ENCODE measurements around the gene RPLP1.
A peak's percentile ranks its signal among the peaks of the same experiment; 100 is the strongest.
"Not testable (repeated sequence)": the region's sequence is repeated elsewhere in the genome, so short reads cannot be mapped to it uniquely, and the experiment has no call there.

RPLP1 gene

DNA sequence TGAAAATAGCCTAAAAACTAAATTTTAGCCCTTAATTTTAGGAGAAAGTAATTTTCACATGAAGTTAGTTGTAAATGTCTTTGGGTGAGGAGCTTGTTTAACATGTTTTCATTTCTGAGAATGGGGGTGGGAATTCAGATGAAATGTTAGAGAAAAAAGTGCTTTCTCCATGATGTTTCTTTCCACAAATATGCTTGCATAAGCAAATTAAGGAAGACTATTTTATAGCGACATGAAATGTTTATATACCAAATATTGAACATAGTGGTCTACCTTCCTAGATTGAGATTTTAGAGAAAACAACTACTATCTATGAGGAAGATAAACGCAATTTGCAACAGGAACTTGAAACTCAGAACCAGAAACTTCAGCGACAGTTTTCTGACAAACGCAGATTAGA, 13.0 kb upstream of the RPLP1 start:
- DNase-seq (ENCODE audit: low read depth), result no peak

DNA sequence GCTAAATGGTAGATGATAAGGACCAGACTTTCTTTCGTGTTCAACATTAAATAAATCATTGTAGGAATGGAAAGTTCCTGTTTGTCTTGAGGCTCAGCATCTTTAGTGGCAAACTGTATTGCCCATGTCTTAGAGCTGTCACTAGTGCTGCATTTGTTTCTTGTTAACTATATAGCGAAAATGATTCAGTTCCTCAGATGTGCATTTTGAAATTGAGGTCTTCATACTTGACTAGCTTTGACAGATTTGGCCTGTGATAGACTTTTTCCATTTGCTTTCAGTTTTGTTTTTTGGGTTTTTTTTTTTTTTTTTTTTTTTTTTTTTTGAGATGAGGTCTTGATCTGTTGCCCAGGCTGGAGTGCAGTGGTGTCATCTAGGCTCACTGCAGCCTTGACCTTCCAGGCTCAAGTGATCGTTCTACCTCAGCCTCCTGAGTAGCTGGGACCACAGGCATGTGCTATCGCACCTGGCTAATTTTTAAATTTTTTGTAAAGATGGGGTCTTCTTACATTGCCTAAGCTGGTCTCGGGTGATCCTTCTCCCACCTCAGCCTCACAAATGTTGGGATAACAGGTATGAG, 9.5 kb upstream of the RPLP1 start:
- no peak for DNase-seq (ENCODE audit: low read depth)

DNA sequence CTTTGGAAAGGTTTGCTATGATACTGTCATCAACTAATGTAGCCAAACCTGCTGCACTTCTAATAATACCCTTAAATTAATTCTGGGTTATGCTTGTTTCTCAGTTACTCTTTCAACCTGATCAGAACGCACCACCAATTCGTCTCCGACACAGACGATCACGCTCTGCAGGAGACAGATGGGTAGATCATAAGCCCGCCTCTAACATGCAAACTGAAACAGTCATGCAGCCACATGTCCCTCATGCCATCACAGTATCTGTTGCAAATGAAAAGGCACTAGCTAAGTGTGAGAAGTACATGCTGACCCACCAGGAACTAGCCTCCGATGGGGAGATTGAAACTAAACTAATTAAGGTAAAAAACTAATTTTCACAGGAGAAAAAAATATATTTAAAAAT, 7.9 kb upstream of the RPLP1 start:
- no peak for DNase-seq (ENCODE audit: low read depth)

DNA sequence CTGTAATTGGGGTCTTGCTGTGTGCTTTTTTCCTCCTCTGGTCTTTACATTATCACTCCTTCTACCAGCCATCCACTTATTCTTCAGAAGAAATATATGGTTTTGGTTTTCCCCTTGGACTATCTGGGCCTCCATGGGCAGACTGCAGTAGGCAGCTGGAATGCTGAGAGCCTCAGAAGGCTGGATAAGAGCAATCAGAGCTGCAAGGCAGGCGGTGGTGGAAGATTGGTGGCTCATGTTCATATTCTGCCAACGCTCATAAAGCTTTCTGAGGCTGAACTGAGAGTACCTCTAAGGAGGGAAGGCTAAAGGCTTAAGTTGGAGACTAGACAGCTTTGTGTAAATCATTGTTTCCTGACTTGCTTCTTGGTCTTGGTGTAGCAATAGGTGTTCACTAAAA, 5.7 kb upstream of the RPLP1 start:
- DNase-seq (ENCODE audit: low read depth), result no peak

DNA sequence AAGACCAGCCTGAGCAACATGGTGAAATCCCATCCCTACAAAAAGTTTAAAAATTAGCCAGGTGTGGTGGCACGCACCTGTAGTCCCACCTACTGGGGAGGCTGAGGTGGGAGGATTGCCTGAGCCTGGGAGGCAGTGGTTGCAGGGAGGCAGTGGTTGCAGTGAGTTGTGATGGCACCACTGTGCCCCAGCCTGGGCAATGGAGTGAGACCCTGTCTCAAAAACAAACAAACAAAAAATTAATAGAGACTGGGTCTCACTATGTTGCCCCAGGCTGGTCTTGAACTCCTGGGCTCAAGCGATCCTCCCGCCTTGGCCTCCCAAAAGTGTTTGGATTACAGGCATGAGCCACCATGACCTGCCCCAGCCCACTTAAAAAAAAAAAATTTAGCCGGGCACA, 2.4 kb upstream of the RPLP1 start:
- DNase-seq (ENCODE audit: low read depth), result not testable (repeated sequence)

DNA sequence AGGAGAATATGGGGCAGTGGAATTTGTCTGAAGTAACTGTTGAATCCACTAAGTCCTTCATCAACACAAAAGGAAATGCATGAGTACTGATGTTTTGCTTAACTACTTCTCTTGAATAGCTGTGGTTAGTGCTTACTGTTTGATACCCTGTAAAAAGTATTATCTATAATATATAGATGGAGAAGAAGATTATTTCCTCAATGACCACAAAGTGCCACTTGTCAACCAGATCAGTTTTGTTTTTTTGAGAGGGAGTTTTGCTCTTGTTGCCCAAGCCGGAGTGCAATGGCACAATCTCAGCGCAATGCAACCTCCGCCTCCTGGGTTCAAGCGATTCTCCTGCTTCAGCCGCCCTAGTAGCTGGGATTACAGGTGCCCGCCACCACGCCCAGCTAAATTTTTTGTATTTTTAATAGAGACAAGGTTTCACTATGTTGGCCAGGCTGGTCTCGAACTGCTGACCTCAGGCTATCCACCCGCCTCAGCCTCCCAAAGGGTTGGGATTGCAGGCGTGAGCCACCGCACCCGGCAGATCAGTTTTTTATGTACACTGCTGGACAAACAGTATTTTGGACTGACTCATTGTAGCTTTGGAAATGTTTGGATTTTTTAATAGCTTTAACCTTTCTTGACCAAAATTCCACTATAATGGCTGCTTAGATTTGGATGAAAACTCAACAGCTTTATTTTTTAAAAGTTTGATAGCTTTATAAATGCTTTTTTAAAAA, 1.5 kb upstream of the RPLP1 start:
- no peak for DNase-seq (ENCODE audit: low read depth)

DNA sequence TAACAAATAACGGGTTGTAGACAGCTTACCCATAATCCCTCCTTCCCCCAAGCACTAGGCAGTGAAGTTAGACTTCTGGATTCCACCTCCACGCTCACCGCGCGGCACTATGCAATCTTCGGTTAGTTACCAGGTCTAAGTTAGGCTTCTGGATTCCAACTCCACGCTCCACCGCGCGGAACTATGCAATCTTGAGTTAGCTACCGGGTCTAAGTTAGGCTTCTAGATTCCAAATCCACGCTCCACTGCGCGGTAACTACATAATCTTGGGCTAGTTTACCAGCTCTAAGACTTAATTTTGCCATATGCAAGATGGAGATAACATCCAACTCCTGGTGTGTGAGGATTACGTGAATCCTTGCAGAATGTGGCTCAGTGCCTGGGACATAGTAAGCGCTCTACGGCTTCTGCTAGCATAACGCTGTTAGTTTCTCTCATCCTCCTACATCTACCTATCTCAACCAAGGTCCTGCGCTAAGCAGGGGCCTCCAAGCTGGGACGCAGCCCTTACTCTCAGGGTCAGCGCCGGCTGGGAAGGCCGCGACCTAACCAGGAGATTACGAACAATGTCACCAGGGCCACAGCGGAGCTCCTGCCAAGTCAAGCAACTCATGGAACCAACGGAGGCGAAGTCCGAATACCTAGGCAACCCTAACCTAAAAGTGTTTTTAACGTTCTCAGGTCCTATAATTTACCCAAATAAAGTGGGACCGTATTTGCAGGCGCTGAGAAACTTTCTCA, 497 bp upstream of the RPLP1 start:
- DNase-seq (ENCODE audit: low read depth), result peak; percentile 24

DNA sequence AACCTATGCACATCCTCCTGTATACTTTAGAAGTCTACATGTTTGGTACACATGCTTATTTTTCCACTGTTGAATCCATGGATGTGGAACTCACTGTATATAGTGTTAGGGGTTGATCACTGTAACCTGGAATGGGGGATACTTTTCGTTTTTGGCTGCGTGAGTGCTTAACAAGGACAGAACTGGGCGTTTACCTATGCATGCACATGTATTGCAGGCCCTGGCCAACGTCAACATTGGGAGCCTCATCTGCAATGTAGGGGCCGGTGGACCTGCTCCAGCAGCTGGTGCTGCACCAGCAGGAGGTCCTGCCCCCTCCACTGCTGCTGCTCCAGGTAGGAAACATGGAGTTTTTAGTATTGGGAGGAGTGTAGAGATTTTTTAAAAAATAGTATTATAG, 2.3 kb downstream of the RPLP1 start:
- DNase-seq (ENCODE audit: low read depth), result no peak

DNA sequence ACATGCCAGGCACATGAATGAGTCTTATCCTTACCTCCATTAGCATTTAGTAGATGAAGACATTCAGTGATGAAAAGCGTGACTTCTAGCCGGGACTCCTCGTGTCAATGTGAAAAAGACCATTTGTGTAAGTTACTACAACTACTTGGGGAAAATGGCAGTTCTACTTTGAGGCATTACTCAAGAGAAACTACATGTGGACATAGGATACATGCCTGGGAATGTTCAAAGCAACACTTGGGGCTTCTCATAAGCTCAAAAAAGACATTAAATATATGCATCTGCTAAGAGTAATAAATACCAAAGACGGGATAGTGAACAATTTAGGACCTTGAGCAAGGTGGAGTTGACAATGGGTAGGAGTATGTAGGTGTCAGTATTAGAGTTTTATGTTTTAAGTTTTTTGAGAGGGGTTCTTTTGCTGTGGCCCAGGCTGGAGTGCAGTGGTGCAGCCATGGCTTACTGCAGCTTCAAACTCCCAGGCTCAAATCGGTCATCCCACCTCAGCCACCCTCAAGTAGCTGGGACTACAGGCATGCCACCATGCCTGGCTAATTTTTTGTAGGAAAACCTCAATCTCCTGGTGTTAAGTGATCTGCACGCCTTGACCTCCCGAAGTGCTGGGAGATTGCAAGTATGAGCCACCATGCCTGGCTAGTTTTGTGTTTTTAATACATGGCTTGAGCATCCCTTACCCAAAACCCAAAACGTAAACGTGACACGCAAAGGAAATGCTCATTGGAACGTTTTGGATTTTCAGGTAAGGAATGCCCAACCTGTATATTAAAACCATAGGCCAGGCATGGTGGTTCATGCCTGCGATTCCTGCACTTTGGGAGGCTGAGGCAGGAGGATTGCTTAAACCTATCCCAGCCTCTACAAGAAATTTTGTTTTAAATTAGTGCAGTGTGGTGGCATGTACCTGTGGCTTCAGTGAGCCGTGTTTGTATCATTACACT, 3.9 kb downstream of the RPLP1 start:
- DNase-seq (ENCODE audit: low read depth), result no peak

DNA sequence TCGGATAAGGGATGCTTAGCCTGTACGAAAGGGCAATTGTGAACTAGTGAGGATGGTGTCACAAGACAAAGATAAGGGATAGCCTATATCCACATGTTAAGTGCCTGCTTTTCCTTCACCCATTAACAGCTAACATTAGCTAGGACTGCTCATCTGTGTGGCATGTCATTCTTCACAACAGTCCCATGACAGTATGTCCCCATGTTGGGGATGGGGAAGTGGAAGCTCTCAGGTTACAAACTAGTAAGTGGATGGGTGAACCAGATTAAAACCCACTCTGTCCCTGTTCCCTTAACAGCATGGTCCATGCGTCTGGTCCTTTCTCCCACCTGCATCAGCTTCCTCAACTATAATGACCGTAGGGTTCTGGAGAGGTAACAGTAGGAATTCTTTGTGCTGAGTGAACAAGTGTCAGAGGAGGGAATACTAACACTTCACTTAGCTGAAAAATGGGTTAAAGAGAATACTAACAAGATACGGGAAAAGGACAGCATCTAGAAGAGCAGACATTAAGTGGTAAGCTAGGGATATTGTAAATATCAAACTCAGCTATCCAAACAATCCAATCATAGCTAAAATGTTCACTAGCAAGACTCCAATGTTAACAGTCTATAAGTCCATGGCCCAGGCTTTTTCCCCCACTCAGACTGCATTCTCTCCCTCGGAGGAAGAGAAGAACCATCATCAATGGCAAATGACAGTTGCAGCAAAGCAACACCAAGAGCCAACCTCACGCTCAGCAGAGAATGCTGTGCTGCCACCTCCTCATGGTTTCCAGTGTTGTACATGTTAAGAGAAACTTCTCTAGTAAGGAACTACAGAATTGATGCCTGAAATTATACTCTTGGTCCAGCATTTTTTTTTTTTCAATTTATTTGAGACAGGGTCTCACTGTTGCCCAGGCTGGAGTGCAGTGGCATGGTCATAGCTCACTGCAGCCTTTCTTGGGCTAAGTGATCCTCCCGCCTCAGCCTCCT, 5.0 kb downstream of the RPLP1 start:
- DNase-seq (ENCODE audit: low read depth), result no peak

DNA sequence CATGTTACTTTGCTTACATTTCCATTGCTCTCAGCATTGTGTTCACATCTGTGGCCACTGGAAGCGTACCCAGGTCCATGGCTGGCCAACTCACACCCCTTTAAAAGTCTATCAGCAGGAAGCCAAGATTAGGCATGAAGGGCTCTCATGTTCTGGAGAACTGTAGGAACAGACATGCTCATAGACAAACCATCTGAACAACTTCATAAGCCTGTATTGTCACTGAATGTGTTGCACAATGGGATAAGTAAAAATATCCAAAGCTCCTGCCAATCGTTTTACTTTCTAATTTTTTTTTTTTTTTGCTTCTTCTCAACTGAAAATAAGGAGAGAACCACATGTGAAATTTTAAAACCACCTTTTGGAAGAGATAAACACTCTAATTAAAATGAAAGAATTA, 6.4 kb downstream of the RPLP1 start:
- DNase-seq (ENCODE audit: low read depth), result no peak

DNA sequence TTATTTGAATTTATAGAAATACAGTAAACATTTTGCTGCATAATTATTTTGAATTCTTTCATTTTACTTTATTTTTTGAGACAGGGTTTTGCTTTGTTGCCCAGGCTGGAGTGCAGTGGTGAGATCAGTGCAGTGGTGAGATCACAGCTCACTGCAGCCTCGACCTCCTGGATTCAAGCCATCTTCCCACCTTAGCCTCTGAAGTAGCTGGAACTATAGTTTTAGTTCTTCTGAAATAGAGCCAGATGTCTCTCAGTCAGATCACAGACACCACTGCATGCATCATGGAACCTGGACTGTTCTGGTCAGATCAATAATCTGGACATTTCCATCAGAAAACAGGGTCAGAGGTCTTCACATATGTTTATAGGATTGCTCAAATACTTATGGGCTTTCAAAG, 7.9 kb downstream of the RPLP1 start:
- no peak for DNase-seq (ENCODE audit: low read depth)

DNA sequence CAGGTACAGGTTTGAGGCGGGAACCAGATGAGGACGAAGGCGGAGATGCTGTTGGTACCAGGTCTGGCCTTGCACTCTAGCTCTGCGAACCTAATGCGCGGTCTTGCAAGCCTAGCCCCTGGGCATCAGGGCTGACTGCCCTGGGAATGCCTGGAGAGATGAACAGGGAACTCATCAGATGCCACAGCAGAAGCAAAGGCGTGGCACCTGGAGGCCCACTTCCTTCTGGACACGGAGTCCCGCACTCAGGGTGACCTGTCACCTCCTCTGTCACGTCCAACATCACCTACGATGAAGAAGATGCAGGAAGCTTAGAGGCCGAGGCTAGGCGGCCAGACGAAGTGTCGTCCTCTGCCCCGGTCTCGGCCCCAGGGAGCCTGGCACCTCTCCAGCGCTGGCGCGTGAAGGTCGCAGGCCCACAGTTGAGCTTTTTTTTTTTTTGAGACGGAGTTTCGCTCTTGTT, 9.4 kb downstream of the RPLP1 start:
- no peak for DNase-seq (ENCODE audit: low read depth)

DNA sequence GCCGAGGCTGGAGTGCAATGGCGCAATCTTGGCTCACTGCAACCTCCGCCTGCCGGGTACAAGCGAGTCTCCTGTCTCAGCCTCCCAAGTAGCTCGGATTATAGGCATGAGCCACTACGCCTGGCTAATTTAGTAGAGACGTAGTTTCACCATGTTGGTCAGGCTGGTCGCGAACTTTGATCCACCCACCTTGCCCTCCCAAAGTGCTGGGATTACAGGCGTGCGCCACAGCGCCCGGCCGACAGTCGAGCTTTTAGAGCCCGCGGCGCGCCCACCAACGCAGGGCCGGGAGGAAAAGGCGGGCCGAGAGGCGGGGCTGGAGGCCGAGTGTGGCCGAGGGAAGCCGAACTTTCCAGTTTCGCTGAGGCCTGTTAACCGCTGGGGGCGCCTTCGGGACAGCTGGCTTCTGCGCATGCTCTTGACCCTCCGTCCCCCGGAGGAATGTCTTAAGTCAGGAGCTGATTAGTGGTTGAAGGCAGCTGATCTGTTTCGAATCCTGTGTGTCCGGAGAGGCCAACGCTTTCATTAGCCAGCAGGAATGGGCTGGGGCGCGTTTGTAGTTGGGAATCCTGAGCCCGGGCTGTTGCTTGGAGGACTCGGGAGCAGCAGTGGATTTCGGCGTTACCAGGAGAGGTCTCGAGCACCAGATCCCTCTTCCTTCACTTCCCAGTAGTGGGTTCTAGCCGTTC, 10.0 kb downstream of the RPLP1 start:
- peak; percentile 97 for DNase-seq (ENCODE audit: low read depth)

DNA sequence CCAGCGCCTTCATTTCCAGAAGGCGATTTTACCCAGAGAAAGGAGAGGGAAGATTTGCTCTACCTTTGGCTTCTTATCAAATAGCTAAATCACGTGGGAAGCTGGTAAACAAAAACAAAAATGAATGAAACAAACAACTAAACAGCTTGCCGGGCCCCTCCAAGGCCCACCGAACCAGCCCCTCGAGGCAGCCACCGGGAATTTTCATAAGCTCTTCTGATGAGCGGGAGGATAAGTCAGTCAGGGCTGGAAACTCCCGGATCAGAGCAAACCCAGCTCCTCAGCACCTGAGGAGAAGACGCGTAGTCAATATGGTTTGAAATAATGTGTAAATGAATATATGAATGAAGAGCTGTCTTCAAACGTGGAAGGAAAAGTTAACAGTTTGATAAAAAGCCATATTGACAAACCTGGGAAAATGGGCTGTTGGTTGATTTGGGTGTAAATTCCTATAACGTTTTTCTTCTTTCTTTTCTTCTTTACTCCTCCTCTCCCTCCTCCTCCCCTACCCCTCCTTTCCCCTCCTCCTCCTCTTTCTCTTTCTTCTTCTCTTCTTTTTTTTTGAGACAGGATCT, 10.7 kb downstream of the RPLP1 start:
- DNase-seq (ENCODE audit: low read depth), result no peak

DNA sequence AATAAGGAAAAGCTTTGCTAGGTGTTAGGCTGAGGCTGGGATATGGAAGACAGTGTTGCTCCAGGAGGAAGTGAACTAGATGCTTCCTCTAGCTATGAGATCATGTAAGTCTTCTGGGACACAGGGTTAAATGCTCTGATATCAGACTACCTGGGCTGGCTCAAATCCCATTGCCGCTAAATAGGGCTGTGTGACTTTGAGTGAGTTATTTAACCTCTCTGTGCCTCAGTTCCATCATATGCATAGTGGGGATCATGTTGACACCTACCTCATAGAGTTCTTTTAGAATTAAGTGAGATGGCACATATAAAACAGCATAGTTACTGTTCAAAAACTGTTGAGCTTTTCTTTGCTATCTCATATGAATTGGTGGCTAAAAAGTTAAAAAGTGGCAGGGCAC, 12.6 kb downstream of the RPLP1 start:
- no peak for DNase-seq (ENCODE audit: low read depth)

DNA sequence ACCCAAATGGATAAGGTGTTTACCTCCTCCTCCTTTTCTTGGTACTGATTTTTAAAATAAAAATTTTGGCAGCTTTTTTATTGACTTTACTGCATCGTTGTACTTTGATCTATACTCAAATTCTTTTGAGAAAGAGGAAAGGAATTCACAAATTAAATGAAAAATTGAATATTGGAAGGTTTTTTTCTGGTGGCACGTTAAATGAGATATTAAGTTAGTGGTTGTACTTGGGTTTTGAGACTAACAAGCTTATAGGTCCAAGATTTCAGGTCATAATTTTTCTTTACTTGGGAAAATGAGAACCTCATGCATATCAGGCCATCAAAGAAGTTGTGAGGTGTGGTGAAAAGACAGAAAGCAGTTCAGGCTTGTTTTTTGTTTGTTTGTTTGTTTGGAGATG, 14.1 kb downstream of the RPLP1 start:
- no peak for DNase-seq (ENCODE audit: low read depth)

DNA sequence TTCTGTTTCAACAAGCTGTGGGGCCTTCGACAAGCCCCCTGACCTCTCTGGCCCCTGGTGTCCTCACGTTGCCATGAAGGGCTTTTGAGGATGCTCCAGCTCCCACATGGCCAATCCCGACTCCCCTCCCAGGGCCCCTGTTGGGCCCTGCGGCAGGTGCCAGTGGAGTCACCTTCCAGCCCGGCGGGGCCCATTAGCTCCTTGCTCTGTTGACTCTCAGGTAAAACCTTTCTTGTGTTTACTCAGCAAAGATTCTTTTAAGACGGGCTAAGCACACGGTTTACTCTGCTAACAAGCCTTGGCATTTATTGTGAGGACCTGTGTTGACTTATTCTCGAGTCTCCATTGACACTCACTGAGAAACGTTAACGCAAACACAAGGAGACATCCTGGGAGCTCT, 15.0 kb downstream of the RPLP1 start:
- no peak for DNase-seq (ENCODE audit: low read depth)

DNA sequence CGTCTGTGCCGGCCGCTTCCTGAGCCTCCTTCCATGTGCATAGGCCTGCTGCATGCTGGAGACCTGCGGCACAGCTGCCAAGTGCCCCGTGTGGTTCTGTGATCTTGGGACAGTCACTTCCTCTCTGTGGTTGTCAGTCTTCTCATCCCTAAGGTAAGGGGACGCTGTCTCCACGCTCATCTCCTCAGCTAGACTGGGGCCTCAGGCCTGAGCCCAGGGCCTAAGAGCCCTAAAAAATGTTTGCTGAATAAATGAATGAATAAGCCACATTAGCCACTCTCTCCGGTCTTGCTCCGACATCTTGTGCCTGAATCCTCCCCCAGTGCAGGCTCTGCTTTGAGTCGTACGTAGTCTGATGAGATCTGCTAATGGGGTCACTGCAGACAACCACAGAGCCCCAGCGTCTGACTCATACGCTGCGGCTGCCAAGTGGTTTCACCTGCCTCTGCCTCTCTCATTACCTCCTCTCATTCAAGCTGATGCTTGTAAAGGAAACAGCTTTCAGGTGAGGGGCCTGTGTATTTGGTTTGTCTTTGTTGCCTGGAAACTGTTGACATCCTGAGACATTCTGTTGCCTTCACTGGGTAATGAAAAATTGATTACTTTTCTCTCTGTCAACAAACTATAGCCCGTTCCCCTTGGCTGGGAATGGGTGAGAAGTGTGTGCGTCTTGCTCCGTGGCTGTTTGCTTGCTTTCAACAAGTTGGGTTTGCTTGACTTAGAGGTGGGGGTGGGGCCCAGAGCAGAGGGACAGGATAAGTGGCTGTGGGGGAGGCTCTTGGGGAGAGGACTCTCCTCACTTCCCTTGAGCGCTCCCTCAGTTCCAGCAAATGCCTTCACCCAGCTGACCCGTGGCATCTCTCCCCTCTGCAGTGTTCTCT, 15.9 kb downstream of the RPLP1 start:
- DNase-seq (ENCODE audit: low read depth), result no peak
